ENCODE results near the gene TTC27. TPM values are rescaled to one million over a fixed set of nuclear protein-coding genes. Genes with fewer than 3 reads are reported as not detected.
"Not testable (repeated sequence)": the region's sequence is repeated elsewhere in the genome, so short reads cannot be mapped to it uniquely, and the experiment has no call there.

The TTC27 gene
- polyA plus RNA-seq, 3 donors: 26.7 to 28.7 (median 27.2) TPM

- no peak for DNase-seq (ENCODE audit: low read depth in 3 of 3, low spot score in 2 of 3)
Observed at GRCh38 chr2:32843699-32844098, 215.8 kb downstream of the TTC27 start.

DNA sequence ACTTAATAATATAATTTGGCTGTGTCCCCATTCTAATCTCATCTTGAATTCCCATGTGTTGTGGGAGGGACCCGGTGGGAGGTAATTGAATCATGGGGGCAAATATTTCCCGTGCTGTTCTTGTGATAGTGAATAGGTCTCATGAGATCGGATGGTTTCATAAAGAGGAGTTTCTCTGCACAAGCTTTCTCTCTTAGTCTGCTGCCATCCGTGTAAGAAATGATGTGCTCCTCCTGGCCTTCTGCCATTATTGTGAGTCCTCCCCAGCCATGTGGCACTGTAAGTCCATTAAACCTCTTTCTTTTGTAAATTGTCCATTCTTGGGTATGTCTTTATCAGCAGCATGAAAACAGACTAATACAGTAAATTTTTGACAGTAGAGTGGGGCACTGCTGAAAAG lies 216.4 kb downstream of the TTC27 start:
- DNase-seq (ENCODE audit: low read depth in 3 of 3, low spot score in 2 of 3): no peak

DNA sequence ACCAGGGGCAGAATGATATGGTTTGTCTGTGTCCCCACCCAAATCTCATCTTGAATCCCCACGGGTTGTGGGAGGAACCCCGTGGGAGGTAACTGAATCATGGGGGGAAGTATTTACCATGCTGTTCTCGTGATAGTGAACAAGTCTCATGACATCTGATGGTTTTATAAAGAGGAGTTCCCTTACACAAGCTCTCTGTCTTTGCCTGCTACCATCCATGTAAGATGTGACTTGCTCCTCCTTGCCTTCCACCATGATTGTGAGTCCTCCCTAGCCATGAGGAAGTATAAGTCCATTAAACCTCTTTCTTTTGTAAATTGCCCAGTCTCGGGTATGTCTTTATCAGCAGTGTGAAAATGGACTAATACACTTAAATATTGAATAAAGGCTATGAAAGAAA lies 218.4 kb downstream of the TTC27 start:
- DNase-seq (ENCODE audit: low read depth in 3 of 3, low spot score in 2 of 3): not testable (repeated sequence)

DNA sequence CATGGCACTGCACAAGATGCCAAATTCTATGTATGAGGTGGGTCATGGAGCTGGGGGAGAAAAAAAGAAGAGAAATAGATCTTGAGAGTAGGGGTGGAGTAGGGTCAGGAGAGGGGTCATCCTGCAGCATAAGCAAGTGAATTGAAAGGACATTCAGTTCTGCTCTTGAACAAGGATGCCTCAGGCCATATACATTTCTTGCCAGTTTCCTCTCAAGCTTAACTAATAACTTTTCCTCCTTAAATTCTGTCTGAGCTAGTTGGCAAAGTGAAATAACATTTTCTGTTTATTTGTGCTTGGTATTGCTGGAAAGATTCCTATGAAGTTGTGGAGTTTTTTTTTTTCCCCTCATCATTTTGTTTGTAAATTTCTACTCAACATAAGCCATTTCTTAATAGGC lies 219.9 kb downstream of the TTC27 start:
- no peak for DNase-seq (ENCODE audit: low read depth in 3 of 3, low spot score in 2 of 3)

- no peak for DNase-seq (ENCODE audit: low read depth in 3 of 3, low spot score in 2 of 3)
Observed at GRCh38 chr2:32849456-32850194, 221.8 kb downstream of the TTC27 start.

DNA sequence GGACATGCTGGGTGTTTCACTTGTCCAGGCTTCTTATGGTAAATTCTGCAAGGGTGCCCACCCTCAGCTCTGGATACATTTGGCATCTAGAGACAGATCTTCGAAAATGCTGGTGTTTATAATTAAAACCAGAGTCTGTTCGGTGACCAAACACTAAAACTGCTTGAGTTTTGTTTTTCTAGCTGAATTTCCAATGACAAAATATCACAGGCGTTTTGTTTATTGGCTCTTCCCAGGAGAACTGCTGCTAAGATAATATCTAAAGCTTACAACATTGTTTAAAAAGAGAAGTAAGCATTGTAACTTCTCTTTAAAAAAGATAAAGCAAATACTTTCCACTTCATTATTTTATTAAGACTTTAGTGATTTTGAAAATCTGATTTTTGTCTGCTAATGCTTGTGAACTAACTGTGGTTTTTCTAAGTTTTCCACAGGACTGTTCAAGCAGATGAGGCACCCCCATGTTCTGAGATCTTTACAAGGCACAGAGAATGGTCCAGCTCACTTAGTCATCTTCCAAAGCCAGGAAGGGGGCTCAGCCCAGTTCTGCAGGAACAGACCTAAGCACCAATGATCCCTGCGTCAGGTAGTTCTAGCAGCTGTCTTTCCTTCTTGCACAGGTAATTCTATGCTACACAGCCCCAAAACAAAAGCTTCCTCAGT lies 224.1 kb downstream of the TTC27 start:
- DNase-seq (ENCODE audit: low read depth in 3 of 3, low spot score in 2 of 3): no peak

- no peak for DNase-seq (ENCODE audit: low read depth in 3 of 3, low spot score in 2 of 3)
Observed at GRCh38 chr2:32852856-32853255, 225.0 kb downstream of the TTC27 start.

GRCh38 chr2:32856891-32857290 lies 229.0 kb downstream of the TTC27 start:
- no peak for DNase-seq (ENCODE audit: low read depth in 3 of 3, low spot score in 2 of 3)

- DNase-seq (ENCODE audit: low read depth in 3 of 3, low spot score in 2 of 3): no peak
Observed at GRCh38 chr2:32858713-32859112, 230.9 kb downstream of the TTC27 start.

DNA sequence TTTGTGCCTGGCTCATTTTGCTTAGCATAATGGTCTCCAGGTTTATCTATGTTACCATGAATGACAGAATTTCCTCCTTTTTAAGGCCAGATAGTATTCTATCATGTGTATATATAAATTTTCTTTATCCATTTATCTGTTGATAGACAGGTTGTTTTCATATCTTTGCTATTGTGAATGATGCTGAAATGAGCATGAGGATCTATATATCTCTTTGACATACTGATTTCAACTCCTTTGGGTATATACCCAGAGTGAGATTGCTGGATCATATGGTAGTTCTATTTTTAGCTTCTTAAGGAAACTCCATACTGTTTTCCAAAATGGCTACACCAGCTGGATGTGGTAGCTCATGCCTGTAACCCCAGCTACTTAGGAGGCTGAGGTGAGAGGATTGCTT lies 232.5 kb downstream of the TTC27 start:
- DNase-seq (ENCODE audit: low read depth in 3 of 3, low spot score in 2 of 3): no peak

GRCh38 chr2:32862269-32863055 lies 234.6 kb downstream of the TTC27 start:
- DNase-seq (ENCODE audit: low read depth in 3 of 3, low spot score in 2 of 3): no peak

DNA sequence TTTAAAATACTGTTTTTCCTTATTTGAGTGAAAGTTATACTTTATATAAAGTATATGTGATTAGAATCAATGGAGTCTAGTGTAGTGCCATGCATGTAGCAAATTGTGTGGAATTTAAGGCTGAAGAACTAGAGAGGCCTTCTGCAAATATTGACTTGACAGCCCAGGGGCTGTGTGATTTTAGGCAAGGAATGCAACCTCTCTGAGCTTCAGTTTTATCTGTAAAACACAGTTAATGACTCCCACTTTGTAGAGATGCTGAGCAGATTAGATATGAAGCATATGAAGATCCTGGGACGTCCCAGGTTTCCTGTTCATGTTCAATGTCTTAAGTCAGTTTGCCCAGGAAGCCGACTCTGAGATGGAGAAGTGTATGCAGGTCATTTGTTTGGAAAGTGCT lies 235.5 kb downstream of the TTC27 start:
- no peak for DNase-seq (ENCODE audit: low read depth in 3 of 3, low spot score in 2 of 3)

DNA sequence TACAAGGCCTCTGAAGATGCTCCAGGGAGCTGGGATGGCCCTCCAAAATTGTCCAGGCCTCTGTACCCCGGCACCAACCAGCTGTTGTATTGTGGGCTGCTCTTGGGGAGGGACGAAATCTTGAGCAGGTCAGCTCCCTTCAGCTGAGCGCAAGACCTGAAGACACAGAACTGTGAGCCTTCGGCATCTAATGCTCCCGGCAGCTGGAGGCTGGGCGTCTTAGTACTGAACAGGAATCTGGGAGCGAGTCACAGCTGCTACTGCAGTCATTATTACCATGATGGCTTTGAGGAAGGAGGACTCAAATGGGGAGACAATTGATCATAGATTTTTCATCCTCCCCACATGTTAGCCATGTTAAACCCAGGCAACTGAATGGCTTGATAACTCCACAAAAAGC lies 236.0 kb downstream of the TTC27 start:
- DNase-seq (ENCODE audit: low read depth in 3 of 3, low spot score in 2 of 3): no peak

- no peak for DNase-seq (ENCODE audit: low read depth in 3 of 3, low spot score in 2 of 3)
Observed at GRCh38 chr2:32864334-32865111, 236.7 kb downstream of the TTC27 start.

GRCh38 chr2:32865399-32866068 lies 237.7 kb downstream of the TTC27 start:
- DNase-seq (ENCODE audit: low read depth in 3 of 3, low spot score in 2 of 3): no peak

GRCh38 chr2:32866462-32866861 lies 238.6 kb downstream of the TTC27 start:
- DNase-seq (ENCODE audit: low read depth in 3 of 3, low spot score in 2 of 3): not testable (repeated sequence)
